B cell (primary cell): ENCODE data around the gene TAF4. TPM values are rescaled to one million over a fixed set of nuclear protein-coding genes. Genes with fewer than 3 reads are reported as not detected.

Source experiments
- ATAC-seq: fragments of 200-7000 bp; cut with Tn5 transposase; one replicate; pipeline ENCODE4 v1.10.0; 2021; ENCODE audit warnings: low read depth, mild to moderate bottlenecking, moderate number of reproducible peaks, moderate library complexity
- CTCF ChIA-PET: fragments of 350-600 bp; sonication (Branson Sonifier 250); formaldehyde crosslinking; loops from one replicate; lab custom pipeline; 2021; ENCODE audit warnings: antibody characterized with exemption, inconsistent platforms; lab: Charles Lee
- POLR2A ChIA-PET: fragments of 350-600 bp; sonication (Branson Sonifier 250); formaldehyde crosslinking; loops from one replicate; lab custom pipeline; 2021; ENCODE audit warnings: antibody characterized with exemption; lab: Charles Lee
- DNase-seq: peaks from one replicate; pipeline ENCODE4 v3.0.0; 2013
- H2AFZ ChIP-seq: 2 replicates; pipeline ENCODE4 v1.6.1; 2012; ENCODE audit warnings: mild to moderate bottlenecking, low read depth, low read length; ENCODE audit not compliant: insufficient read depth, poor library complexity, severe bottlenecking
- H3K27ac ChIP-seq, 2 donors: 1 replicate in 1 of 2; 2 replicates in 1 of 2; pipeline ENCODE4 v1.5.1; 2012 to 2013; ENCODE audit warnings: low read length in 2 of 2, mild to moderate bottlenecking in 2 of 2, moderate library complexity in 1 of 2
- H3K27me3 ChIP-seq, 4 experiments: fragments of 200-600 bp in 1 of 4; sonication (generic) in 1 of 4; replicated peaks in 1 of 4; 1 replicate in 2 of 4; 2 replicates in 2 of 4; pipeline versions ENCODE4 v1.6.1 to v1.7.0; 2013 to 2016; ENCODE audit warnings: low read length in 3 of 4, mild to moderate bottlenecking in 2 of 4, mixed read lengths in 1 of 4, moderate library complexity in 1 of 4; ENCODE audit not compliant: insufficient read depth in 4 of 4, control insufficient read depth in 3 of 4; ENCODE audit errors: control extremely low read depth in 1 of 4
- H3K36me3 ChIP-seq, 2 experiments: replicated peaks in 1 of 2; 1 replicate in 1 of 2; 2 replicates in 1 of 2; pipeline versions ENCODE4 v1.6.1 to v1.7.1; 2013; ENCODE audit warnings: low read length in 1 of 2; ENCODE audit not compliant: insufficient read depth in 2 of 2, control insufficient read depth in 1 of 2; ENCODE audit errors: control extremely low read depth in 1 of 2, extremely low read depth in 1 of 2
- H3K4me1 ChIP-seq, 2 donors: fragments of 200-600 bp in 1 of 2; sonication (generic) in 1 of 2; 1 replicate in 1 of 2; 2 replicates in 1 of 2; pipeline versions ENCODE4 v1.5.1 to v1.6.1; 2013 to 2017; ENCODE audit warnings: low read length in 2 of 2; ENCODE audit not compliant: control insufficient read depth in 2 of 2, insufficient read depth in 2 of 2
- H3K4me2 ChIP-seq: replicated peaks from 2 replicates; pipeline ENCODE3; 2012; ENCODE audit warnings: mild to moderate bottlenecking, low read depth, low read length; ENCODE audit not compliant: poor library complexity, severe bottlenecking
- H3K4me3 ChIP-seq, 5 experiments: fragments of 200-600 bp in 1 of 5; sonication (generic) in 1 of 5; 1 replicate in 3 of 5; 2 replicates in 2 of 5; pipeline versions ENCODE4 v1.5.1 to v1.7.0; 2011 to 2016; ENCODE audit warnings: low read length in 4 of 5, mild to moderate bottlenecking in 4 of 5, low read depth in 2 of 5, control low read depth in 1 of 5, moderate library complexity in 1 of 5; ENCODE audit not compliant: insufficient read depth in 1 of 5; ENCODE audit errors: control extremely low read depth in 1 of 5, extremely low read depth in 1 of 5
- H3K79me2 ChIP-seq: fragments of 200-600 bp; sonication (generic); one replicate; pipeline ENCODE4 v1.6.0; 2016; ENCODE audit warnings: low read length; ENCODE audit not compliant: control insufficient read depth, insufficient read depth
- H3K9ac ChIP-seq: fragments of 200-600 bp; sonication (generic); 2 replicates; pipeline ENCODE4 v1.6.1; 2017; ENCODE audit warnings: mild to moderate bottlenecking, low read length, moderate library complexity
- H3K9me3 ChIP-seq, 3 donors: one replicate each; pipeline versions ENCODE4 v1.6.1 to v1.7.1; 2013; ENCODE audit warnings: low read length in 2 of 3; ENCODE audit not compliant: control insufficient read depth in 2 of 3, insufficient read depth in 1 of 3; ENCODE audit errors: control extremely low read depth in 1 of 3
- H4K20me1 ChIP-seq: 2 replicates; pipeline ENCODE4 v1.6.0; 2012; ENCODE audit warnings: mild to moderate bottlenecking, low read length; ENCODE audit not compliant: insufficient read depth, control insufficient read depth, poor library complexity, severe bottlenecking
- H3K27ac Mint-ChIP-seq: one replicate; pipeline ENCODE4 v1.8.0; 2021; ENCODE audit warnings: mixed read lengths
- H3K27me3 Mint-ChIP-seq: one replicate; pipeline ENCODE4 v1.8.0; 2021; ENCODE audit warnings: mixed read lengths
- H3K4me1 Mint-ChIP-seq: one replicate; pipeline ENCODE4 v1.8.0; 2021; ENCODE audit warnings: mixed read lengths
- H3K4me3 Mint-ChIP-seq: one replicate; pipeline ENCODE4 v1.8.0; 2021; ENCODE audit warnings: mixed read lengths
- H3K9me3 Mint-ChIP-seq: one replicate; pipeline ENCODE4 v1.8.0; 2022; ENCODE audit warnings: mixed read lengths; ENCODE audit not compliant: insufficient read depth
- CTCF ChIP-seq: fragments of 200-600 bp; IDR thresholded peaks from one replicate; pipeline ENCODE4 v1.8.0; 2022; ENCODE audit warnings: antibody characterized with exemption, mild to moderate bottlenecking
- EZH2 ChIP-seq: IDR thresholded peaks from 2 replicates; pipeline ENCODE4 v1.6.1; 2012; ENCODE audit warnings: borderline replicate concordance, low read depth, mild to moderate bottlenecking, moderate library complexity, low read length; ENCODE audit not compliant: insufficient read depth, poor library complexity, severe bottlenecking
- WGBS: methylation state at CpG from one replicate; pipeline ENCODE4 v1.1.5; 2013; ENCODE audit warnings: missing lambda C conversion rate; ENCODE audit not compliant: insufficient coverage; 5-methylcytosine and 5-hydroxymethylcytosine counted together
- intact Hi-C: fragments of 100-400 bp; cut with micrococcal nuclease; formaldehyde crosslinking; loops from one replicate; pipeline ENCODE4 v1.10.0; 2022
- polyA plus RNA-seq: library from polyadenylated mRNA; depleted of rRNA; stranded (reverse); fragments of >200 nt; gene quantifications from 2 replicates; pipeline ENCODE4 v1.2.3, GENCODE V29; 2012
- total RNA-seq, 2 donors: library from RNA; stranded (reverse); fragments of 120-200 nt in 1 of 2; gene quantifications; 1 replicate in 1 of 2; 2 replicates in 1 of 2; pipeline versions ENCODE4 v1.2.3 to v1.2.4, GENCODE V29; 2013 to 2022

The TAF4 gene
- total and polyA plus RNA-seq, 2 donors (not counting 1 experiment from before 2014, with no cell fraction given), result 13.9 to 39.5 TPM

DNA sequence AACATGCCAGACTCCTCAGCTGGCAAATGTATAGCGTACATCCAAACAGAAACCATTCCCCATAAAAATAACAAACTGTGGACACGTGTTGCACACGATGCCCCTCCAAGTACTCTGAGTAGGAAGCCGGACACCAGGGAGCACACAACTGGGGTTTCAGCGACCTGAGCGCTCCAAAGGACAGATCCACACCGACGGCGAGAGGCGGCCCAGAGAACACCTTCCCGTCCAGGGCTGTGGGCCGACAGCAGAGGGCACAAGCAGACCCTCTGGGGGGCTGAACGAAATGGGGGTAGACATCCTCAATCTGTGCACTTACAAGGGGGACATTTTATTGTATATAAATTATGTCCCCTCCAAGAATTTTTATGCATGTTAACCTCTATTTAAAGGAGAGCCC lies 24.7 kb downstream of the TAF4 start:
- H3K27ac Mint-ChIP-seq, result peak overlapping the region; percentile 3
- no peak overlapping the region for H3K4me3 Mint-ChIP-seq
- DNase-seq, result no peak
- Histone ChIP-seq H3K9ac (no peak overlapping the region), H3K9me3 (peaks cover 0 to 4% (median 0%) of the 10 kb centered on the region in 3 donors), H3K4me3 (no peak overlapping the region), H3K27me3 (no peaks in the 10 kb centered on the region), H3K27ac (no peak overlapping the region), H3K4me2 (no peak overlapping the region), H2AFZ (no peak overlapping the region), H4K20me1 (peaks cover 75% of the 10 kb centered on the region), H3K4me1 (peaks cover 6 to 14% of the 10 kb centered on the region in 2 donors), H3K79me2 (peaks cover 95% of the 10 kb centered on the region), H3K36me3 (no peaks in the 10 kb centered on the region)
- intact Hi-C loops, result no loop called here
- CTCF ChIA-PET, result interaction anchor here (1.0 to 2.0 kb wide), 2 partner anchors 18 to 30 kb away, joined by 3 to 6 read pairs; no protein-coding TSS in a partner anchor
- H3K4me1 Mint-ChIP-seq, result peaks cover 39% of the 10 kb centered on the region
- TF ChIP-seq EZH2, result no peak
- POLR2A ChIA-PET, result no interaction called here
- H3K9me3 Mint-ChIP-seq, result no peaks in the 10 kb centered on the region
- WGBS, result 97% methylated on average over 6 of the region's 13 CpGs
- H3K27me3 Mint-ChIP-seq, result no peaks in the 10 kb centered on the region
- no peak for ATAC-seq

GRCh38 chr20:62040381-62040922 lies 25.2 kb downstream of the TAF4 start:
- POLR2A ChIA-PET, result no interaction called here
- H3K9me3 Mint-ChIP-seq, result no peaks in the 10 kb centered on the region
- H3K79me2 ChIP-seq, result peaks cover 95% of the 10 kb centered on the region
- H3K36me3 ChIP-seq, result no peaks in the 10 kb centered on the region
- no peak overlapping the region for H3K9ac ChIP-seq
- peaks cover 76% of the 10 kb centered on the region for H4K20me1 ChIP-seq
- H3K27ac Mint-ChIP-seq, result peak overlapping the region; percentile 3
- CTCF ChIA-PET, result interaction anchor here (1.0 to 2.0 kb wide), 2 partner anchors 19 to 30 kb away, joined by 3 to 6 read pairs; no protein-coding TSS in a partner anchor
- TF ChIP-seq CTCF (no peak), EZH2 (no peak)
- peaks cover 0 to 4% (median 0%) of the 10 kb centered on the region in 3 donors for H3K9me3 ChIP-seq
- H3K27me3 ChIP-seq, result no peaks in the 10 kb centered on the region
- H3K4me2 ChIP-seq, result no peak overlapping the region
- 97% methylated on average over 25 of the region's 25 CpGs for WGBS
- H3K4me1 ChIP-seq, result peaks cover 6 to 14% of the 10 kb centered on the region in 2 donors
- H3K27ac ChIP-seq, result no peak overlapping the region
- no peak overlapping the region for H2AFZ ChIP-seq
- intact Hi-C loops, result no loop called here
- H3K4me3 Mint-ChIP-seq, result no peak overlapping the region
- H3K4me3 ChIP-seq, result no peak overlapping the region
- no peaks in the 10 kb centered on the region for H3K27me3 Mint-ChIP-seq
- ATAC-seq (no peak), DNase-seq (no peak)
- peaks cover 39% of the 10 kb centered on the region for H3K4me1 Mint-ChIP-seq
